OCI-LY3 (cell line): Measurements from ENCODE around the gene C8A.

Experiments used
- CTCF ChIP-seq: fragments of 200-600, 300-600 bp; sonication (generic); IDR thresholded peaks from 2 replicates; pipeline ENCODE4 v1.5.1; 2014; ENCODE audit warnings: antibody characterized with exemption, low read length, low read depth
- EZH2phosphoT487 ChIP-seq: fragments of 200-600 bp; shearing (Covaris generic); IDR thresholded peaks from 2 replicates; pipeline ENCODE4 v1.6.1; 2018; ENCODE audit warnings: antibody characterized with exemption, mixed run types, low read depth

DNA sequence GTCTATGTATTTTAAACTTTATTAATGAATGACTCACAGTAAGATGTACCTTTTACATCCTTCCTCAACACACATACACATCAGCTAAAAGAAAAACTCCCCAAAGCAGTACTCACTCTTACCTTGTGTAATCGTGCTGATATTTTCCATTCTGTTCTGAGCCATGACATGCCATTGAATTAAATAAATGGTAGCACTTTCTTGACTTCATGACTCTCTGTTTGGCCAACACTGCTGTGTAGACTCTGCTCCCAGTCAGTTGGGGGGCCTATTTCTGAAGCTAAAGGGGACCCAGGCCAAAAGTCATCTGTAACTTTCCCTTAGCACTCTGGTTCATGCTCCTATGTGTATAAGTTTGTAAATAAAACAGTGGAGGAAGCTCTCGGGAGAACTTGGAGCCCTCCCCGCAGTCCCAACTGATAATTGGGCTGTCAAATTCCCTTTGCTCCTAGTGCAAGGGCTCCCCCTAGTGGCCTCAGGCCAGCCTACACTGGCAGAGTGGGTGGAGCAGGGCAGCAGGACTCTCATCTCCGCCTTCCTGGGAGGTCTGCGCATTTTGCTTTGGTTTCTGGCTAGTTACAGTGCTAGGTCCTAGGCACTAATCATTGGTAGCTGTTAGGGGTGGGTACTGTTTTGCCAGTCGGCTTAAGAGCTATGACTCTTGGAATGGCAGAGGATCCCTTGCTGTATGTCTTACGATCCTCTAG is 33.7 kb upstream of the C8A start:
- TF ChIP-seq CTCF: peak; percentile 87
- TF ChIP-seq EZH2phosphoT487: no peak
